Transverse colon (tissue), 4 donors: Measurements from ENCODE around the gene KAZN. TPM values are rescaled to one million over a fixed set of nuclear protein-coding genes. Genes with fewer than 3 reads are reported as not detected.

Source experiments
- DNase-seq: peaks from one replicate; pipeline ENCODE4 v3.0.0-alpha.2; 2019
- H3K27ac ChIP-seq, 4 donors: fragments of 200-600 bp; sonication (generic); 2 replicates each; pipeline ENCODE4 v1.5.1; 2016 to 2018; ENCODE audit warnings: inconsistent platforms in 4 of 4
- H3K27me3 ChIP-seq: fragments of 200-600 bp; sonication (generic); 2 replicates; pipeline ENCODE4 v1.5.1; 2017; ENCODE audit warnings: inconsistent platforms
- H3K36me3 ChIP-seq, 4 donors: fragments of 200-600 bp; sonication (generic); 2 replicates each; pipeline ENCODE4 v1.5.1; 2017 to 2019; ENCODE audit warnings: inconsistent platforms in 4 of 4
- H3K4me1 ChIP-seq, 4 donors: fragments of 200-600 bp; sonication (generic); 2 replicates each; pipeline ENCODE4 v1.5.1; 2017 to 2020; ENCODE audit warnings: inconsistent platforms in 4 of 4
- H3K4me3 ChIP-seq, 4 donors: fragments of 200-600 bp; sonication (generic); 1 replicate in 1 of 4; 2 replicates in 3 of 4; pipeline versions ENCODE4 v1.5.1 to v1.6.1; 2017 to 2019; ENCODE audit warnings: inconsistent platforms in 4 of 4
- H3K9me3 ChIP-seq, 2 donors: fragments of 200-600 bp; sonication (generic); 2 replicates each; pipeline ENCODE4 v1.5.1; 2017 to 2019; ENCODE audit warnings: inconsistent platforms in 2 of 2
- EP300 ChIP-seq: sonication (generic); formaldehyde crosslinking; IDR thresholded peaks from one replicate; pipeline ENCODE4 v1.6.1; 2017; ENCODE audit warnings: antibody characterized with exemption, low read depth
- POLR2A ChIP-seq: fragments of 450-650 bp; IDR thresholded peaks from one replicate; pipeline ENCODE4 v1.6.1; 2016; ENCODE audit warnings: antibody characterized with exemption, mild to moderate bottlenecking, moderate library complexity
- POLR2AphosphoS5 ChIP-seq, 3 donors: sonication (generic); formaldehyde crosslinking; IDR thresholded peaks; one replicate each; pipeline ENCODE4 v1.6.1; 2016; ENCODE audit warnings: antibody characterized with exemption in 3 of 3
- WGBS, 2 donors: methylation state at CpG; one replicate each; pipeline ENCODE4 v1.1.5; 2018; ENCODE audit warnings: low coverage in 1 of 2; 5-methylcytosine and 5-hydroxymethylcytosine counted together
- in situ Hi-C, 4 donors: fragments of 200-750 bp; cut with MboI; loops; one replicate each; pipeline versions ENCODE4 v1.15.0 to v1.15.1; 2017; ENCODE audit warnings: low sequenced_read_pairs in 3 of 4, low pct_ligation_motif_present in 1 of 4, low pct_unique_long_range_greater_than_20kb in 1 of 4
- intact Hi-C: fragments of 100-400 bp; cut with DNase I; formaldehyde crosslinking; loops from one replicate; pipeline ENCODE4 v1.15.1; 2023; ENCODE audit warnings: low total_unique reads
- total RNA-seq, 4 donors: library from RNA; depleted of rRNA; stranded (reverse); fragments of >200 nt; gene quantifications; one replicate each; pipeline ENCODE4 v1.1.0, GENCODE V29; 2016
- TF ChIP-seq, protein P1 (sequence below), 5 experiments: fragments of 200-600 bp in 3 of 5; fragments of 450-650 bp in 2 of 5; sonication (generic) in 3 of 5; IDR thresholded peaks; 1 replicate in 2 of 5; 2 replicates in 3 of 5; pipeline ENCODE4 v1.5.1; 2016 to 2017; ENCODE audit warnings: antibody characterized with exemption in 5 of 5, inconsistent platforms in 3 of 5, mild to moderate bottlenecking in 2 of 5, moderate library complexity in 1 of 5

The KAZN gene
- total RNA-seq, 4 donors from 2014 or later: 12.0 to 17.1 (median 16.2) TPM

DNA sequence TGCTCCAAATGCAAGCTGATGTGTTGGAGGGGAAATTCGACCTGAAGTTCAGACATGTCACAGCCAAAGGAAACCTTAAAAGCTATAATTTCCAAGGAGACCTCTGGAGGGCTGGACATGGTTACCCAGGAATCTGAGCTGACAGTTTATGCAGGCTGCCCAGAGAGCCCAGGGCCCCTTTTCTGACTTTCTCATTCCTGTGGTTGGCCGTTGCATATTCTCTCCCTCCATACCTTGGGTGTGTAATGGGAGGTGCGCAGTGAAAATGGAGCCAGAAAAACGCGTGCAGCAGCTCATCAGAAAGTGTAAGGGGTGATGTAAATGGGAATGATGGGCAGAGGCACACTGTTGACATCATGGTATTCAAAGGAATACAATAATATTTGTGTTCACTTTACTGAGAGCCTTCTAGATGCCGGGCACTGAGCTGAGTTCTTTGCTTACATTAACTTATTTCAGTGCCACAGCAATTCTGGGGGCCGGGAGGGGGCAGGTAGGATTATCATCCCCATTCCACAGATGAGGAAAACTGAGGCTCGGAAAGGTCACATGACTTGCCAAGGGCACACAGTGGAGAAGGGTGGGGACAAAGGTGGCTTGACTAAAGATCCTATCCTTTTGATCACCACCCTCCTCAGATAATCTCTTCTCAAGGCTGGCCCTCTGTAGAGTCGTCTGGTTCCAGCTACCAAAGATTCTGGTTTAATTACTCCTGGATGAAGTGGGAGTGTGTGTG is 38.6 kb downstream of the KAZN start:
- H3K4me1 ChIP-seq: no peaks in the 10 kb centered on the region
- H3K9me3 ChIP-seq: no peaks in the 10 kb centered on the region
- no peaks in the 10 kb centered on the region for H3K27me3 ChIP-seq
- in situ Hi-C loops (no loop called here), intact Hi-C loops (no loop called here)
- H3K36me3 ChIP-seq: no peaks in the 10 kb centered on the region
- H3K4me3 ChIP-seq: no peak overlapping the region
- H3K27ac ChIP-seq: no peak overlapping the region
- 77 to 97% methylated on average over 5 to 9 of the region's 9 CpGs for WGBS, 2 donors
- no peak for DNase-seq
- TF ChIP-seq POLR2AphosphoS5 (IDR thresholded peaks at IDR 0.05) (no peak), POLR2A (no peak), EP300 (no peak)
- TF ChIP-seq, protein P1, sequence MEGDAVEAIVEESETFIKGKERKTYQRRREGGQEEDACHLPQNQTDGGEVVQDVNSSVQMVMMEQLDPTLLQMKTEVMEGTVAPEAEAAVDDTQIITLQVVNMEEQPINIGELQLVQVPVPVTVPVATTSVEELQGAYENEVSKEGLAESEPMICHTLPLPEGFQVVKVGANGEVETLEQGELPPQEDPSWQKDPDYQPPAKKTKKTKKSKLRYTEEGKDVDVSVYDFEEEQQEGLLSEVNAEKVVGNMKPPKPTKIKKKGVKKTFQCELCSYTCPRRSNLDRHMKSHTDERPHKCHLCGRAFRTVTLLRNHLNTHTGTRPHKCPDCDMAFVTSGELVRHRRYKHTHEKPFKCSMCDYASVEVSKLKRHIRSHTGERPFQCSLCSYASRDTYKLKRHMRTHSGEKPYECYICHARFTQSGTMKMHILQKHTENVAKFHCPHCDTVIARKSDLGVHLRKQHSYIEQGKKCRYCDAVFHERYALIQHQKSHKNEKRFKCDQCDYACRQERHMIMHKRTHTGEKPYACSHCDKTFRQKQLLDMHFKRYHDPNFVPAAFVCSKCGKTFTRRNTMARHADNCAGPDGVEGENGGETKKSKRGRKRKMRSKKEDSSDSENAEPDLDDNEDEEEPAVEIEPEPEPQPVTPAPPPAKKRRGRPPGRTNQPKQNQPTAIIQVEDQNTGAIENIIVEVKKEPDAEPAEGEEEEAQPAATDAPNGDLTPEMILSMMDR (IDR thresholded peaks at IDR 0.05): no peak

DNA sequence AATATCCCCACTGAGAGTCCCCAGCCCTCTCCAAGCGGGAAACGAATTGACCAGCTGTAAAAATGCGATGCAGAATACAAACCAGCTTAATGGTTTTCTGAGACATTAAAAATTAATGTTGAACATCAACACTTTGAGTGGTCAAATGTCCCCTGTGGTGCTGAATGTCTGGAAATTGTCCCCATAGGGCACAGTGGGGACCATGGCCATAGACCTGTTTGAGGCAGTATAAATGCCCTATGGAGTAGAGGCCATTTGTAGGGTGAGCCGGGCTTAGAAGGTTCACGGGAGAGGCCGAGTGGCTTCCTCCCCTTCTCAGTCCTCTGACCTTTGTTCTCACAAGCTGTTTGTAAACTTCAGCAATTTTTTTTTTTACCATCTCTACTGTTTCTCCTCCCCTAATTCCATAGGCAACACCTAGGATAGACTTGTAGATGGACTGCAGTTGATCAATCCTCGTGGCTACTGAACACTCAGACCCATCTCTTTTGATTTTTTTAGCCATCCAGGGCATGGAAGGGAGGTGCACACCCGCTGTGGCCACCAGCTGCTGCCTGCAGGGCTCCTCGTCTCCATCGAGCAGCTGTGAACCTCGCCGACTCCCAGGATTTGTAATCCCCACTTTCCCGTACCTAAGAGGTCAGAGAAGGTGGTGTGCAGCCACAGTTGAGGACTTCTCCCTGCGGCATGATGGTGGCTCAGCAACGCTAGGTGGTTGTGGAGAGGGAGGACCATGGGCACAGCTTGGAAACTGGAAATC is 41.0 kb downstream of the KAZN start:
- DNase-seq: no peak
- TF ChIP-seq POLR2A: no peak
- TF ChIP-seq, protein P1 (IDR thresholded peaks at IDR 0.05): no peak
- TF ChIP-seq EP300: no peak
- TF ChIP-seq POLR2AphosphoS5 (IDR thresholded peaks at IDR 0.05): no peak
- no peak overlapping the region for H3K27ac ChIP-seq
- H3K27me3 ChIP-seq: no peaks in the 10 kb centered on the region
- no peaks in the 10 kb centered on the region for H3K4me1 ChIP-seq
- H3K36me3 ChIP-seq: no peaks in the 10 kb centered on the region
- intact Hi-C loops (no loop called here), in situ Hi-C loops (no loop called here)
- peaks cover 0 to 9% of the 10 kb centered on the region in 2 donors for H3K9me3 ChIP-seq
- WGBS, 2 donors: 80 to 83% methylated on average over 8 to 15 of the region's 15 CpGs
- no peak overlapping the region for H3K4me3 ChIP-seq

DNA sequence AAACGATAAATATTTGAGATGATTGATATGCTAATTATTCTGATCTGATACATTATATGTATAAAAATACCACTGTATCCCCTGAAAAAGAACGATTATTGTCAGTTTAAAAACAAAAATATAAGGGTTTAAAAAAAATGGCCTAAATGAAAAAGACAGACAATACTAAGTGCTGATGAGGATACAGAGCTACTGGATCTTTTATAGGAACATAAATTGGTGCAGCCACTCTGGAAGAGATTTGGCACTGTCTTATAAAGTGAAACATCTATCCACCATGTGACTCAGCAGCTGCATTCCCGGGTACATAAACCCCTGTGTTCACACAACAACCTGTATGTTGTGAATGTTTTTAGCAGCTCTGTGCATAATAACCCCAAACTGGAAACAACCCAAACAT is 44.2 kb downstream of the KAZN start:
- Histone ChIP-seq H3K36me3 (no peaks in the 10 kb centered on the region), H3K27me3 (no peaks in the 10 kb centered on the region), H3K4me3 (no peak overlapping the region), H3K27ac (no peak overlapping the region), H3K4me1 (no peaks in the 10 kb centered on the region), H3K9me3 (peaks cover 5 to 14% of the 10 kb centered on the region in 2 donors)
- no peak for DNase-seq
- TF ChIP-seq EP300: no peak
- no peak for TF ChIP-seq POLR2AphosphoS5 (IDR thresholded peaks at IDR 0.05)
- TF ChIP-seq, protein P1 (IDR thresholded peaks at IDR 0.05): no peak
- TF ChIP-seq POLR2A: no peak
- WGBS, 2 donors: 81 to 89% methylated on average over 3 of the region's 3 CpGs
- in situ Hi-C loops (no loop called here), intact Hi-C loops (no loop called here)

DNA sequence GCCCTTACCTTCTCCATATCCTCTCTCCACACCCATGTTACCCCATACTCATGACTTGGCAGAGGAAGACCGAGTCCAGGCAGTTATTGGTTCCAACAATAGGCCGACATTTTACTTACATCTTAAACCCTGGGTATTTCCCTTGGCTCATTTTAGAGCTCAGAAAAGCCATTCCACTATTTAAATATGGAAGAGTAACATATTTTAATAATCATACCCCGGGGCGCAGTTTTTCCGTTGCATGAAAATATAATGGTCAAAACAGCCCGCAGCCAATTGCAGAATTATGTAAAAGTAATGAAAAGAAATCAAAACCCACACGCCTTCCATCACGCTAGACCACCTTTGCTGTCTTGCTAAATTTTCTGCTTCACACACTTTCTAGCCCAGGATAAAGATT is 48.5 kb downstream of the KAZN start:
- no peak overlapping the region for H3K4me3 ChIP-seq
- 89 to 92% methylated on average over 8 of the region's 8 CpGs for WGBS, 2 donors
- in situ Hi-C loops (no loop called here), intact Hi-C loops (no loop called here)
- peaks cover 5 to 14% of the 10 kb centered on the region in 2 donors for H3K9me3 ChIP-seq
- TF ChIP-seq, protein P1 (IDR thresholded peaks at IDR 0.05): no peak
- TF ChIP-seq POLR2A (no peak), POLR2AphosphoS5 (IDR thresholded peaks at IDR 0.05) (no peak), EP300 (no peak)
- no peak overlapping the region for H3K27ac ChIP-seq
- no peak for DNase-seq
- H3K27me3 ChIP-seq: no peaks in the 10 kb centered on the region
- no peaks in the 10 kb centered on the region for H3K4me1 ChIP-seq
- H3K36me3 ChIP-seq: no peaks in the 10 kb centered on the region
